Esophagus muscularis mucosa (tissue), 4 donors: ENCODE measurements around the gene KIF3B. TPM values are rescaled to one million over a fixed set of nuclear protein-coding genes. Genes with fewer than 3 reads are reported as not detected.

Experiments used
- DNase-seq: peaks from one replicate; pipeline ENCODE4 v3.0.0-alpha.2; 2017; ENCODE audit errors: extremely low spot score
- H3K27ac ChIP-seq, 4 donors: fragments of 200-600 bp; sonication (generic); replicated peaks in 1 of 4; 1 replicate in 3 of 4; 2 replicates in 1 of 4; pipeline ENCODE4 v1.5.1; 2016 to 2019; ENCODE audit warnings: mild to moderate bottlenecking in 1 of 4
- H3K27me3 ChIP-seq, 4 donors: fragments of 200-600 bp; sonication (generic); one replicate each; pipeline versions ENCODE4 v1.5.1 to v1.6.0; 2016 to 2019
- H3K36me3 ChIP-seq, 4 donors: fragments of 200-600 bp; sonication (generic); one replicate each; pipeline ENCODE4 v1.5.1; 2016 to 2019
- H3K4me1 ChIP-seq, 4 donors: fragments of 200-600 bp; sonication (generic); one replicate each; pipeline ENCODE4 v1.5.1; 2016 to 2019
- H3K4me3 ChIP-seq, 4 donors: fragments of 200-600 bp; sonication (generic); 1 replicate in 2 of 4; 2 replicates in 2 of 4; pipeline ENCODE4 v1.5.1; 2016 to 2019; ENCODE audit warnings: mild to moderate bottlenecking in 4 of 4, moderate library complexity in 1 of 4
- H3K9me3 ChIP-seq, 4 donors: fragments of 200-600 bp; sonication (generic); 1 replicate in 3 of 4; 2 replicates in 1 of 4; pipeline ENCODE4 v1.5.1; 2016 to 2019
- EP300 ChIP-seq: sonication (generic); formaldehyde crosslinking; IDR thresholded peaks from one replicate; pipeline ENCODE4 v1.6.1; 2017; ENCODE audit warnings: antibody characterized with exemption
- POLR2A ChIP-seq: fragments of 450-650 bp; IDR thresholded peaks from one replicate; pipeline ENCODE4 v1.6.1; 2017; ENCODE audit warnings: antibody characterized with exemption, moderate library complexity, mild to moderate bottlenecking, low read depth
- POLR2AphosphoS5 ChIP-seq, 2 donors: sonication (generic); formaldehyde crosslinking; IDR thresholded peaks; one replicate each; pipeline ENCODE4 v1.6.1; 2017; ENCODE audit warnings: antibody characterized with exemption in 2 of 2
- WGBS: methylation state at CpG from one replicate; pipeline ENCODE4 v1.1.5; 2018; 5-methylcytosine and 5-hydroxymethylcytosine counted together
- intact Hi-C: fragments of 100-400 bp; cut with DNase I; formaldehyde crosslinking; loops from one replicate; pipeline ENCODE4 v1.15.1; 2023
- total RNA-seq, 4 donors: library from RNA; depleted of rRNA; stranded (reverse); fragments of >200 nt; gene quantifications; one replicate each; pipeline versions ENCODE4 v1.1.0 to v1.2.1, GENCODE V29; 2016
- TF ChIP-seq, protein P1 (sequence below), 3 experiments: fragments of 200-600 bp in 2 of 3; fragments of 450-650 bp in 1 of 3; sonication (generic) in 2 of 3; IDR thresholded peaks; one replicate each; pipeline ENCODE4 v1.5.1; 2017 to 2019; ENCODE audit warnings: antibody characterized with exemption in 3 of 3, mild to moderate bottlenecking in 2 of 3, moderate library complexity in 1 of 3

The KIF3B gene
- total RNA-seq, 4 donors from 2014 or later = 20.7 to 28.3 (median 23.5) TPM

DNA sequence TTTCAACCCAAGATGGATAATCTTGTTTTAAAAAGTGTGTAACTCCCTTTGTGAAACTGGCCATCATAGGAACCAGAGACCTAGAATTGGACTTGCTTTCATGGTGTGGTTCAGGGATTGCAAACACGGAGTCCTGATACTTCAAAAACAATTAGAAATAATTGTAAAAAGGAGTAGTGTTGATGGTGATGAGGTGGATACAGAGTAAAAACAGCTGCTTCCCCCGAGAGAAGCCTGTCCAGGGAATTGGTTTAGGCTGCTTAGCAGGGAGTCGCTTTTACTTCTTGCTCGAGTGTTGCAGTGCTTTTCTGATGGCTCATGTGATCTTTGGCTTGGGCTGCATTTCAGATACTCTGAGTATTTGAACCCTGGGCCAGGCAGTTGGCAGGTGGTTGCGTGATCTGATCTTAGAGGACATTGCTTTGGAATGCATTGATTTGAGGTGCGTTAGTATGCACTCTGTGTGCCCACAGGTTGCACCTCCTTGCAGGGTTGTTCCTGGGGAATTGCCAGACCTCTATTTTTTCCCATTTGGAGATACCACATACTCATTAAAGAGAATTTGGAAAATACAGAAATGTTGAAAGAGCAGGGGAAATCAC lies 19.5 kb downstream of the KIF3B start:
- DNase-seq = no peak
- no peaks in the 10 kb centered on the region for H3K27me3 ChIP-seq
- H3K9me3 ChIP-seq = no peaks in the 10 kb centered on the region
- intact Hi-C loops = no loop called here
- H3K4me1 ChIP-seq = peaks cover 10 to 19% (median 13%) of the 10 kb centered on the region in 4 donors
- H3K27ac ChIP-seq = peak overlapping the region in 1 of 4 donors; percentile 10
- TF ChIP-seq EP300 (no peak), POLR2A (no peak), POLR2AphosphoS5 (IDR thresholded peaks at IDR 0.05) (no peak)
- TF ChIP-seq, protein P1, sequence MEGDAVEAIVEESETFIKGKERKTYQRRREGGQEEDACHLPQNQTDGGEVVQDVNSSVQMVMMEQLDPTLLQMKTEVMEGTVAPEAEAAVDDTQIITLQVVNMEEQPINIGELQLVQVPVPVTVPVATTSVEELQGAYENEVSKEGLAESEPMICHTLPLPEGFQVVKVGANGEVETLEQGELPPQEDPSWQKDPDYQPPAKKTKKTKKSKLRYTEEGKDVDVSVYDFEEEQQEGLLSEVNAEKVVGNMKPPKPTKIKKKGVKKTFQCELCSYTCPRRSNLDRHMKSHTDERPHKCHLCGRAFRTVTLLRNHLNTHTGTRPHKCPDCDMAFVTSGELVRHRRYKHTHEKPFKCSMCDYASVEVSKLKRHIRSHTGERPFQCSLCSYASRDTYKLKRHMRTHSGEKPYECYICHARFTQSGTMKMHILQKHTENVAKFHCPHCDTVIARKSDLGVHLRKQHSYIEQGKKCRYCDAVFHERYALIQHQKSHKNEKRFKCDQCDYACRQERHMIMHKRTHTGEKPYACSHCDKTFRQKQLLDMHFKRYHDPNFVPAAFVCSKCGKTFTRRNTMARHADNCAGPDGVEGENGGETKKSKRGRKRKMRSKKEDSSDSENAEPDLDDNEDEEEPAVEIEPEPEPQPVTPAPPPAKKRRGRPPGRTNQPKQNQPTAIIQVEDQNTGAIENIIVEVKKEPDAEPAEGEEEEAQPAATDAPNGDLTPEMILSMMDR (IDR thresholded peaks at IDR 0.05) = no peak
- 41% methylated on average over 6 of the region's 6 CpGs for WGBS
- H3K4me3 ChIP-seq = no peak overlapping the region
- no peaks in the 10 kb centered on the region for H3K36me3 ChIP-seq

DNA sequence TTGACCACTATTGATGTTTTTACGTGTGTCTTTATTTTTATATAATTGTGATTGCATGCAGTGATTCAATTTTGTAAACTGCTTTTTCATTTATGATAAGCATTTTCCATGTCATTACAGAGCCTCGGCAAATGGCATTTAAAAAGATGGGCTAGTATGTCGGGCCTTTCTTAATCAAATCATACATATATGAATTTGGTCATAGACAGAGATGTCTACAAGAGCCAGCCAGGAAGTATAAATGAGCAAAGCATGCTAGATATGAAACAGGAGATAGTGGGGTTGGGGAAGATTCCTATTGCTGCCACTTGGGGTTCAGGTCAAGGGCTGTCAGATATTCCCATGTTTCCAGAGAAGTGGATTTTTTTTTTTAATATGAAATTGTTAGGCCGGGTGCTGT lies 20.0 kb downstream of the KIF3B start:
- Histone ChIP-seq H3K27ac (no peak overlapping the region), H3K9me3 (no peaks in the 10 kb centered on the region), H3K27me3 (no peaks in the 10 kb centered on the region), H3K4me3 (no peak overlapping the region), H3K36me3 (no peaks in the 10 kb centered on the region), H3K4me1 (peaks cover 10 to 19% (median 13%) of the 10 kb centered on the region in 4 donors)
- intact Hi-C loops = no loop called here
- no peak for DNase-seq
- no peak for TF ChIP-seq EP300
- TF ChIP-seq, protein P1 (IDR thresholded peaks at IDR 0.05) = no peak
- no peak for TF ChIP-seq POLR2A
- no peak for TF ChIP-seq POLR2AphosphoS5 (IDR thresholded peaks at IDR 0.05)
- WGBS = 77% methylated on average over 4 of the region's 4 CpGs

DNA sequence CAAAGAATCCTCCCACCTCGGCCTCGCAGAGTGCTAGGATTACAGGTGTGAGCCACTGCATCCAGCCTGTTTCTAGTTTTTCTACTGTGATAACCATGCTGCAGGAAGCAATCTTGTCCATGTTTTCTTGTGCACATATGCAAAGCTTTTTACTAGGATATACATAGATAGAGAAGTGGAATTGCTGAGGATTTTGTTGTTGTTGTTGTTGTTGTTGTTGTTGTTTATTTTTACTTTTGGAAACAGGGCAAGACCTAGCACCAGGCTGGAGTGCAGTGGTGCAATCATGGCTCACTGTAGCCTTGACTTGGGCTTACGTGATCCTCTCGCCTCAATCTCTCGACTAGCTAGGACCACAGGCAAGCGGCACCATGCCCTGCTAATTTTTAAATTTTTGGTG lies 23.2 kb downstream of the KIF3B start:
- Histone ChIP-seq H3K4me3 (no peak overlapping the region), H3K4me1 (peaks cover 10 to 19% (median 13%) of the 10 kb centered on the region in 4 donors), H3K9me3 (no peaks in the 10 kb centered on the region), H3K27me3 (no peaks in the 10 kb centered on the region), H3K36me3 (no peaks in the 10 kb centered on the region), H3K27ac (no peak overlapping the region)
- DNase-seq = no peak
- intact Hi-C loops = no loop called here
- TF ChIP-seq POLR2A = no peak
- no peak for TF ChIP-seq EP300
- TF ChIP-seq, protein P1 (IDR thresholded peaks at IDR 0.05) = no peak
- no peak for TF ChIP-seq POLR2AphosphoS5 (IDR thresholded peaks at IDR 0.05)
- 100% methylated on average over 6 of the region's 6 CpGs for WGBS

DNA sequence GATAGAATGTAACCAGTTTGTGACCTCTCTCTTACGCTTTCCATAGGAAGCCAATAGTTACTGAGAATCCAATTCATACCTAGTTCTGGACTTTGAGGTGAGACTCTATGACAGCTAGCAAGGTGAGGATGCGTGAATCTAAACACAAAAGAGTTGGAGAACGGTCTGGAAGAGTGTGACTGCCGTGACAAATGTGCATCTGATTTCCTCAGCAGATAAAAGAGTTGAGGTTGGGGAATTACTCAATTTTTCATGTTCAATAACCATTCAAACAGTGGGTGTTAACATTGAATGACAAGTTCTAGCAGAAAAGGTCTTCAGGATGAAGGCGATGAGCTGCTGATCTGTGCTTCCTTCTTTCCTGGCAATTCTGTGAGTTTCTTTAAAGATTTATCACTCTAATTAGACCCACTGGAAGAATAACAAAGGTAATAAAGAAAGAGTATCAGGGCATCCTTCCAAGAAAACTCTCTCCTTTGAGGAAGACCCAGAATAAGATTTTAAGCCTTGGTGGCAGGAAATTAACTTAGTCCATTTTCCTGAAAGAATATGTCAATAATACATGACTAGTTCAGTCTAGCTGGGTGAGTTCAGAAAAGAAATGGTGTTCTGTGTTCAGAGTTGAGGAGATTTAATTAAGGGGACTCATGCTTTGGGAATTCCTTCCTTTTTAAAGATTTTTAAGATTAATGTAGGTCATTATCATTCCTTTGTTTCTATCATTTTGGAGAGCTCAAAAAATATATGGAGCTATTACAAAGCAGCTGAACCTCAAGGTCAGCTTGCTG lies 24.5 kb downstream of the KIF3B start:
- no peak for DNase-seq
- Histone ChIP-seq H3K36me3 (no peaks in the 10 kb centered on the region), H3K4me3 (no peak overlapping the region), H3K4me1 (peaks cover 3 to 11% (median 4%) of the 10 kb centered on the region in 4 donors), H3K27me3 (no peaks in the 10 kb centered on the region), H3K27ac (no peak overlapping the region), H3K9me3 (no peaks in the 10 kb centered on the region)
- TF ChIP-seq, protein P1 (IDR thresholded peaks at IDR 0.05) = no peak
- TF ChIP-seq POLR2AphosphoS5 (IDR thresholded peaks at IDR 0.05) (no peak), EP300 (no peak), POLR2A (no peak)
- 85% methylated on average over 5 of the region's 5 CpGs for WGBS
- intact Hi-C loops = no loop called here
